Keratinocyte (primary cell): ENCODE measurements around the gene GRPEL1. TPM values are rescaled to one million over a fixed set of nuclear protein-coding genes. Genes with fewer than 3 reads are reported as not detected.

Experiments
- DNase-seq: peaks from one replicate; pipeline ENCODE4 v3.0.0-alpha.2; 2011; ENCODE audit warnings: low read depth, missing footprints, low spot score
- FAIRE-seq: peaks from 2 replicates; lab custom pipeline; 2011; peaks lifted over from hg19 to GRCh38; lab: Jason Lieb, UNC
- H2AFZ ChIP-seq: 2 replicates; pipeline ENCODE4 v1.6.0; 2012; ENCODE audit warnings: low read length, control low read depth, inconsistent platforms; ENCODE audit not compliant: control insufficient read depth
- H3K27ac ChIP-seq: 2 replicates; pipeline ENCODE4 v1.5.1; 2011; ENCODE audit warnings: low read length; ENCODE audit not compliant: control insufficient read depth, insufficient read depth
- H3K27me3 ChIP-seq: 3 replicates; pipeline ENCODE4 v1.6.0; 2011; ENCODE audit warnings: low read length; ENCODE audit not compliant: control insufficient read depth, insufficient read depth; ENCODE audit errors: extremely low read depth
- H3K36me3 ChIP-seq, 2 experiments: 2 replicates in 1 of 2; 3 replicates in 1 of 2; pipeline ENCODE4 v1.5.1; 2011; ENCODE audit warnings: low read length in 2 of 2, mild to moderate bottlenecking in 1 of 2; ENCODE audit not compliant: control insufficient read depth in 2 of 2, insufficient read depth in 2 of 2; ENCODE audit errors: extremely low read depth in 1 of 2
- H3K4me1 ChIP-seq: 3 replicates; pipeline ENCODE4 v1.5.1; 2011; ENCODE audit warnings: low read length; ENCODE audit not compliant: control insufficient read depth, insufficient read depth; ENCODE audit errors: extremely low read depth
- H3K4me2 ChIP-seq: 3 replicates; pipeline ENCODE4 v1.6.0; 2011; ENCODE audit warnings: low read depth, low read length; ENCODE audit not compliant: control insufficient read depth, insufficient read depth; ENCODE audit errors: extremely low read depth
- H3K4me3 ChIP-seq, 3 experiments: fragments of 200-600 bp in 1 of 3; sonication (generic) in 1 of 3; 2 replicates in 2 of 3; 3 replicates in 1 of 3; pipeline ENCODE4 v1.5.1; 2011 to 2016; ENCODE audit warnings: low read length in 3 of 3, mild to moderate bottlenecking in 3 of 3, control low read depth in 2 of 3, inconsistent platforms in 1 of 3, low read depth in 1 of 3, mixed read lengths in 1 of 3, mixed run types in 1 of 3, moderate library complexity in 1 of 3; ENCODE audit not compliant: control insufficient read depth in 2 of 3, insufficient read depth in 2 of 3; ENCODE audit errors: extremely low read depth in 1 of 3
- H3K79me2 ChIP-seq: 2 replicates; pipeline ENCODE4 v1.6.0; 2012; ENCODE audit warnings: low read length; ENCODE audit not compliant: control insufficient read depth, insufficient read depth
- H3K9ac ChIP-seq: 3 replicates; pipeline ENCODE4 v1.6.0; 2011; ENCODE audit warnings: low read length; ENCODE audit not compliant: control insufficient read depth, insufficient read depth; ENCODE audit errors: extremely low read depth
- H3K9me1 ChIP-seq: 3 replicates; pipeline ENCODE4 v1.6.0; 2011; ENCODE audit warnings: low read length; ENCODE audit not compliant: control insufficient read depth, insufficient read depth; ENCODE audit errors: extremely low read depth
- H3K9me3 ChIP-seq: 2 replicates; pipeline ENCODE4 v1.5.1; 2012; ENCODE audit warnings: low read depth, low read length; ENCODE audit not compliant: control insufficient read depth
- H4K20me1 ChIP-seq: 3 replicates; pipeline ENCODE4 v1.6.0; 2011; ENCODE audit warnings: low read length; ENCODE audit not compliant: control insufficient read depth, insufficient read depth; ENCODE audit errors: extremely low read depth
- CTCF ChIP-seq, 3 experiments: IDR thresholded peaks in 1 of 3; conservative IDR thresholded peaks in 1 of 3; optimal IDR thresholded peaks in 1 of 3; 2 replicates in 2 of 3; 3 replicates in 1 of 3; pipeline versions ENCODE3 to v1.5.1; 2011; ENCODE audit warnings: low read length in 3 of 3, mild to moderate bottlenecking in 3 of 3, moderate library complexity in 2 of 3, control low read depth in 1 of 3, inconsistent platforms in 1 of 3; ENCODE audit not compliant: insufficient read depth in 2 of 3; ENCODE audit errors: extremely low read depth in 1 of 3
- EZH2 ChIP-seq: IDR thresholded peaks from one replicate; pipeline ENCODE4 v1.6.1; 2012; ENCODE audit warnings: inconsistent platforms, mild to moderate bottlenecking, low read length, moderate library complexity
- dilution Hi-C: fragments of 300-500 bp; cut with MboI; formaldehyde crosslinking; loops from one replicate; pipeline ENCODE4 v1.7.0; 2020; ENCODE audit warnings: low sequenced_read_pairs; ENCODE audit not compliant: extremely low pct_ligation_motif_present
- polyA plus RNA-seq, 5 experiments: library from polyadenylated mRNA; depleted of rRNA in 3 of 5; stranded (reverse) in 3 of 5; stranded (forward) in 1 of 5; unstranded in 1 of 5; fragments of >200 nt; gene quantifications; 1 replicate in 1 of 5; 2 replicates in 3 of 5; 3 replicates in 1 of 5; pipeline versions ENCODE4 v1.2.1 to v1.2.3, GENCODE V29; 2011 to 2012; ENCODE audit warnings: missing spikeins in 2 of 5, low read depth in 1 of 5, low replicate concordance in 1 of 5

Gene GRPEL1
- polyA plus RNA-seq, 1 donor (not counting 4 experiments of a cell fraction or from before 2014, with no cell fraction given) = 59.1 TPM

DNA sequence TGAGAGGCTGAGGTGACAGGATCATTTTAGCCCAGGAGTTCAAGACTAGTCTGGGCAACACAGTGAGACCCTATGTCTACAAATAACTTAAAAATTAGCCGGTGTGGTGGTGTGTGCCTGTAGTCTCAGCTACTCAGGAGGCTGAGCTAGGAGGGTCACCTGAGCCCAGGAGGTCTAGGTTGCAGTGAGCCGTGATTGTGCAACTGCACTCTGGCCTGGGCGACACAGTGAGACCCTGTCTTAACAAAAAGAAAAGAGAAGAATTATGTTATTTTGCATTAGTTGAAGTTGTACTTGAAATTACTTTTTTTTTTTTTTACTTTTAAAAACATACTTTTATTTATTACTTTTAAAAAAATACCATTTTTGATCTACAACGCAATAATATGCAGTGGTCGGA lies 46.5 kb downstream of the GRPEL1 start:
- H3K4me2 ChIP-seq = no peak overlapping the region

DNA sequence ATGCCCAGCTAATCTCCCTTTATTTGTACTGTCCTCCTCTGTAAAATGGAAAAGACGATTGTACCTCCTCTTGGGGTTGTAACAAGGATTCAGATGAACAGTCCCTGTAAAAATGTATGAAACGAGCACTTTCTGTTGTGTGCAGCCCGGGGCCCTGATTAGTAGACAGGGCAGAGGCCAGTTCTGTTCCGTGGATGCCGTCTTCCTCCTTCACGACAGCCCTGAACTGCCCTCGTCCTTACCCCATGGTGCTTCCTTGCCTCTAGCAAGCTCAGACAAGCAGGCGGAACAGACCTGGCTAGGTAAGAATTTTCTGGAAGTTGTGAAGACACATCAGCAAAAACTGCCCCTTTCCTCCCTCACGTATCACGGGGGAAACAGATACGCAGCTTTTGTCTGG lies 47.0 kb downstream of the GRPEL1 start:
- Histone ChIP-seq H3K4me3 (no peak overlapping the region), H4K20me1 (no peaks in the 10 kb centered on the region), H3K9me1 (no peaks in the 10 kb centered on the region), H3K9me3 (no peaks in the 10 kb centered on the region), H3K79me2 (peaks cover 6% of the 10 kb centered on the region), H3K9ac (no peak overlapping the region), H3K27ac (no peak overlapping the region), H3K4me1 (peaks cover 10% of the 10 kb centered on the region), H3K36me3 (peaks cover 37 to 52% of the 10 kb centered on the region in 2 experiments), H2AFZ (no peak overlapping the region), H3K4me2 (no peak overlapping the region), H3K27me3 (no peaks in the 10 kb centered on the region)
- dilution Hi-C loops = no loop called here
- TF ChIP-seq EZH2 = no peak
- TF ChIP-seq CTCF (optimal IDR thresholded peaks at IDR 0.05 in 1 of 3, IDR thresholded peaks at IDR 0.05 in 1 of 3, conservative IDR thresholded peaks at IDR 0.05 in 1 of 3; ENCODE audit: extremely low read depth in 1 of 3, insufficient read depth in 2 of 3, low read length in 3 of 3) = no peak
- DNase-seq (no peak), FAIRE-seq (no peak)

More for the DNA sequence above, 46.5 kb downstream of the GRPEL1 start:
- Histone ChIP-seq H3K79me2 (peaks cover 6% of the 10 kb centered on the region), H3K27ac (no peak overlapping the region), H3K9ac (no peak overlapping the region), H3K9me1 (no peaks in the 10 kb centered on the region), H3K27me3 (no peaks in the 10 kb centered on the region), H4K20me1 (no peaks in the 10 kb centered on the region), H3K4me3 (no peak overlapping the region), H2AFZ (no peak overlapping the region), H3K36me3 (peaks cover 33 to 49% of the 10 kb centered on the region in 2 experiments), H3K9me3 (no peaks in the 10 kb centered on the region), H3K4me1 (peaks cover 10% of the 10 kb centered on the region)
- DNase-seq (no peak), FAIRE-seq (no peak)
- dilution Hi-C loops = no loop called here
- TF ChIP-seq CTCF (optimal IDR thresholded peaks at IDR 0.05 in 1 of 3, IDR thresholded peaks at IDR 0.05 in 1 of 3, conservative IDR thresholded peaks at IDR 0.05 in 1 of 3; ENCODE audit: extremely low read depth in 1 of 3, insufficient read depth in 2 of 3, low read length in 3 of 3) (no peak), EZH2 (no peak)
